Fibroblast of mammary gland (primary cell): Measurements from ENCODE around the gene MTMR11.

Source experiments
- DNase-seq: peaks from one replicate; pipeline ENCODE4 v3.0.0-alpha.2; 2010; ENCODE audit warnings: low read depth
- H3K4me3 ChIP-seq: 2 replicates; pipeline ENCODE4 v1.5.1; 2011; ENCODE audit warnings: low read depth, mild to moderate bottlenecking, low read length, moderate library complexity; ENCODE audit not compliant: control insufficient read depth
- TF ChIP-seq, protein P1 (sequence below): conservative IDR thresholded peaks from 2 replicates; pipeline ENCODE4 v1.5.1; 2011; ENCODE audit warnings: low read depth, low read length, inconsistent platforms; ENCODE audit not compliant: control insufficient read depth, insufficient read depth

The MTMR11 gene

DNA sequence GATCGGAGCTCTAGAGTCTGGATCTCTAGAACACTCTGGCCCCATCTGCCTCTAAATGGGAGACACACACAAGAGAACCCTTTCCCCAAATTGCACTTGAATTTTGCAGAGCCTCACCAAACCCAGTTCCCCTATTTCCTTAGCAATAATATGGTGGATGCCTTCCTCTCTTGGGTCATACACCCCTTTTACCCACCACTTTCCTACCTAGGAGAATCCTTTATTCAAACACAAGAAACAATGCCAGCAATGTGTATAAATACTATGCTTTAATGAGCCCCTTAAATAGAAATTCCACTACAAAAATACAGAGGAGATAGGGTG lies 8.3 kb downstream of the MTMR11 start:
- no peak for DNase-seq
- TF ChIP-seq, protein P1, sequence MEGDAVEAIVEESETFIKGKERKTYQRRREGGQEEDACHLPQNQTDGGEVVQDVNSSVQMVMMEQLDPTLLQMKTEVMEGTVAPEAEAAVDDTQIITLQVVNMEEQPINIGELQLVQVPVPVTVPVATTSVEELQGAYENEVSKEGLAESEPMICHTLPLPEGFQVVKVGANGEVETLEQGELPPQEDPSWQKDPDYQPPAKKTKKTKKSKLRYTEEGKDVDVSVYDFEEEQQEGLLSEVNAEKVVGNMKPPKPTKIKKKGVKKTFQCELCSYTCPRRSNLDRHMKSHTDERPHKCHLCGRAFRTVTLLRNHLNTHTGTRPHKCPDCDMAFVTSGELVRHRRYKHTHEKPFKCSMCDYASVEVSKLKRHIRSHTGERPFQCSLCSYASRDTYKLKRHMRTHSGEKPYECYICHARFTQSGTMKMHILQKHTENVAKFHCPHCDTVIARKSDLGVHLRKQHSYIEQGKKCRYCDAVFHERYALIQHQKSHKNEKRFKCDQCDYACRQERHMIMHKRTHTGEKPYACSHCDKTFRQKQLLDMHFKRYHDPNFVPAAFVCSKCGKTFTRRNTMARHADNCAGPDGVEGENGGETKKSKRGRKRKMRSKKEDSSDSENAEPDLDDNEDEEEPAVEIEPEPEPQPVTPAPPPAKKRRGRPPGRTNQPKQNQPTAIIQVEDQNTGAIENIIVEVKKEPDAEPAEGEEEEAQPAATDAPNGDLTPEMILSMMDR: no peak
- peak overlapping the region; percentile 96 for H3K4me3 ChIP-seq

DNA sequence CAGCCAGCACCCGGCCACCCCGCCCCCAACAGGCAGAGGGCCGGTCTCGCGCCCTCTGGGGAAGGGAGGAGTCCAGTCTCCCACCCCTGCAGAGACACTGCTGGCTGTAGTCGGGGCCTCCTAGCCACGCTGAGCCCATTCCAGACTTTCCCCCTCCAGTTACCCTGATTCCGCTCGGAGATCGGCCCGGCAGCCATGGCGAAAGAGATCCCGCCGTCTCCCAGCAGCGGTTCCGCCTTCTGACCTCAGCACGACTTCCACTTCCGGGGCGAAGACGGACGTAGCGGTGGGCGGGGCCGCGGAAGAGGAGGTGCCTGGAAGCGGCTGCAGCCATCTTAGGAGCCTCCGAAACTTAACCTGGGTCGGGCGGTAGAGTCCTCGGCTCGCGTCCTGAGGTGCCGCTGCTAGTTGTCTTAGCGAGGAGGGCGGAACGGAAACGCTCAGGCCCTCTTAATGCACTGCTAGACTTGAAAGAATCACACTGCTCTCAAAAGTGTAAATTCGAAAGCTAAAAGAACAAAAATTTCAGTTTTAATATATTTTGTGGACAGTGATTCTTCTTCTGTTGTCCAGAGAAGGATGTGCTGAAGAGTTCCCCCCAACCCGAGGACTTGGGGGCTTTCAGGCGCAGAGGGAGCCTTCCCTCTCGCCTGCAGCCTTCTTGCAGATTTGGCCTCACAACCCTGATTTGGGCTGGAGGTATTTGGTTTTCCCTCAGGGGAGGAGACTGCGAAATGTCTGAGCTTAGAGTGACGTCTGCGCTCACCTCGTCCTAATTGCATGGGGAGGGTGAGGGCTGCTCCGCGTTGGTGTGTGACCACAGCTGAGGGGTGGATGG lies 8.9 kb downstream of the MTMR11 start, which contains the start of gene SF3B4:
Gene SF3B4 (minus strand): TSS at position 241 of the 838 bp plus-strand sequence. CDS start 44 bp downstream, at position 197.
- TF ChIP-seq, protein P1: no peak
- peak; percentile 87 for DNase-seq
- peak within 1 kb of the TSS; percentile 96 for H3K4me3 ChIP-seq

DNA sequence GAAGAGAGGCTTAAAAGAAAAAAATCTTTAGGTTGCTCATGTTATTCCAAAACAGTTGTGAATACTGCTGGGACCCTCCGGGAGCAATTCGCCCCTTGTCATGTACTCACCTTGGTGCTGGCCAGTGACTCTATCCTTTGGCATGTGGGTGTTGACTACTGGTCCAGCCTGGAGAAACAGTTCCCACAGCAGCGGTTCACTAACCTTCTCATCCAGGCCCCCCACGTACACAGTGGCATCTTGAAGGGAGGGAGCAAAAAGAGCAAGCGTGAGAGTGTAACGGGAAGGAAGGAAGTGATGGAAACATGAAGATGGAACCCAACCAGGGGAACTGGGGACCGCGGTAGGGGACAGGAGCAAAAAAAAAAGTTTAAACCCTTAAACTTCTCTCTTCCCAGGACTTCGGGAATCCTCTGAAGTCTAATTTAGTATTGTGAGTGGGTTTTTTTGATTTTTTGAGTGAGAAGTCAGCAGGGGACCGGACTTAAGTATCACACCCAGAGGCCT lies 9.6 kb downstream of the MTMR11 start:
- TF ChIP-seq, protein P1: no peak
- DNase-seq: no peak
- peak overlapping the region; percentile 96 for H3K4me3 ChIP-seq

DNA sequence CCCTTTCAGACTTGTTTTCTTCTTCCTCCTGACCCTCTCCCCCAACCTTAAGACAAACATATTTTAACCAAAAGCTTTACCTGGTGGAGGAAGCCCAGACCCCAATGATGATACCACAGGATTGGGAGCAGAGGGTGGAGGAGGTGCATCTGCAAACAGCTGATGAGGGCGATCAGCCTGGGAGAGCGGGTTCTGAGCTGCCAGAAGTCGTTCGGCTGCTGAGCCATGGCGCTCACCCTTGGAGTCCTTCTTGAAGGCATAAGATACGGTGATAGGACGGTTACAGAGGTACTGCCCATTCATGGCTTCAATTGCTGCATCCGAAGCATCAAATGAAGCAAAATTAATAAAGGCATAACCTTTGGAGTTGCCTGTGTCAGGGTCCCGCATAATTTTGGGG lies 10.4 kb downstream of the MTMR11 start:
- TF ChIP-seq, protein P1: no peak
- no peak for DNase-seq
- peak overlapping the region; percentile 96 for H3K4me3 ChIP-seq

DNA sequence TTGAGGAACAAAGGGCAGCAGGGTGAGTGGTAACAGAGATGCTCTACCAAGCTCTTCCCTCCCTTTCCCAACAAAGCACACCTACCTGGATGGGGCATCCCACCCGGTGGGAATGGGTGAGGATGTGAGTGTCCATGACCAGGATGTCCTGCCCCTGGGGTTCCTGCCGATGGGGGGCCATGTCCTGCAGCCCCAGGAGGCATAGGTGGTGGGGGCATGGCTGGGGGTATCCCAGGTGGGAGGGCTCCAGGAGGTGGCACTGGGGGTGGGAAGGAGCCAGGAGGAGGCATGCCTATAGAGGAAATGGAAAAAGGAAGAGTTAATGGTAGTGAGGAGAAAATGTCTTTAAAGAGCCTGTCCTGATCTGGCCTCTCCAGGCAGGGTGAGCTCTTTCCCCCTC lies 10.9 kb downstream of the MTMR11 start:
- no peak for DNase-seq
- no peak overlapping the region for H3K4me3 ChIP-seq
- TF ChIP-seq, protein P1: no peak

DNA sequence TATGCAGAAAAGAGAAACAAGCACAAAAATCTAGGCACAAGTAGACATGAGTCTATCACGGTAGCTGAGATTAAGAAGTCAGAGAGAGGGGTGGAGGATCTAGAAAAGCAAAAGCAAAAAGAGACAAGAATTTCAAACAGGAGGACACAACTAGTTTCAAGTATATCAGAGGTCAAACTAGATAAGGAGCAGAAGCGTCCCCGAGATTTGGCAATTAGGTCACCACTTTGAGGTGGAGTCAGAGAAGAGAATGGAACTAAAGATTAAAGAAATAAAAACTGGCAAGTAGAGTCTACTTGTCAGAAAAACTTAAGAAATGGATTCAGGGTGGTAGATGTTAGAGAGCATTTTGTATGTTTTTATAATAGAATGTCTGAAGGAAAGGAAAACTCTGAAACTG lies 11.3 kb downstream of the MTMR11 start:
- no peak for DNase-seq
- TF ChIP-seq, protein P1: no peak
- no peak overlapping the region for H3K4me3 ChIP-seq

DNA sequence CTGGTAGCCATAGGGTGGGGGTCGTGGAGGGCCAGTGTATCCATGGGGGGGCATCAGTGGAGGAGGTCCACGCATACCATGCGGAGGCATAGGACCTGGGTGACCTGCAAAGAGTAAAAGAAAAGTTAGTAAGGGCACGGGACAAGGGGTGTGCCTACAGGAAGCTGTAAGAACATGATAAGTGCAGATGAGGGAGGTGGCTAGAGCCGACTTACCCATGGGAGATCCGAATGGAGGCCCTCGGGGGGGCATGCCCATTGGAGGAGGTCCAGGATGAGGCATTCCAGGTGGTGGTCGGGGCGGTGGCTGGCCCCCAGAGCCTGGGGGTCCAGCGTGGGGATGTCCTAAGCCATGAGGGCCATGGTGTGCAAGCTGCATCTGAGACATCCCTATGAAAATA lies 13.1 kb downstream of the MTMR11 start:
- TF ChIP-seq, protein P1: no peak
- H3K4me3 ChIP-seq: no peak overlapping the region
- DNase-seq: no peak
